Ramos (cell line): Measurements from ENCODE around the gene DHDH.
"Not testable (repeated sequence)": the region's sequence is repeated elsewhere in the genome, so short reads cannot be mapped to it uniquely, and the experiment has no call there.

Experiments used
- in situ Hi-C: fragments of 300-500 bp; cut with MboI; formaldehyde crosslinking; loops from one replicate; pipeline ENCODE4 v1.14.3; 2022; ENCODE audit warnings: low sequenced_read_pairs; ENCODE audit not compliant: unreplicated experiment

Gene DHDH

DNA sequence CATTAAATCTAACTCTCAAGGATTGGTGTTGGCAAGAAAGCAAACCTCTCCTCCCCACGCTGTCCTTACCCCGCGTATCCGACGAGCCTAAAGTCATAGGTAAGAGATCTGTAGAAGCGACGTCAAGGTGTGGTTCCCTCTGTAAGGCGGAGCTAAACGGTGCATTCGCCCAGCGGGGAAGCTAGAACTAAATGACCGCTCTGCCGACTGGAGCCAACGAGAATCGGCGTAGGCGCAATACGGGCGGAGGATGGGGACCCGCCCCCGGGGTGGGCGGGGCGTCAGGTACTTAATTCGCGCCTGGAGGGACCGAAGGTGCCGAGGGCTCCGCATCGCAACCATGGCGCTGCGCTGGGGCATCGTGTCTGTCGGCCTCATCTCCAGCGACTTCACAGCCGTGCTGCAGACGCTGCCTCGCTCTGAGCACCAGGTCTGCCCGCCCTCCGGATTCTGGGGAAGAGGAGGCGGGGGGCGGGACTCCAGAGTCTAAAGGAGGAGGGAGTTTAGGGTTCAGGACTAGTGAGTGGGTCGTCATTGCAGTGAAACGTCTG is at the start of gene DHDH:
Gene DHDH (plus strand): TSS at position 318 of the 551 bp plus-strand sequence. CDS start 23 bp downstream, at position 341.
- in situ Hi-C loops = no loop called here

DNA sequence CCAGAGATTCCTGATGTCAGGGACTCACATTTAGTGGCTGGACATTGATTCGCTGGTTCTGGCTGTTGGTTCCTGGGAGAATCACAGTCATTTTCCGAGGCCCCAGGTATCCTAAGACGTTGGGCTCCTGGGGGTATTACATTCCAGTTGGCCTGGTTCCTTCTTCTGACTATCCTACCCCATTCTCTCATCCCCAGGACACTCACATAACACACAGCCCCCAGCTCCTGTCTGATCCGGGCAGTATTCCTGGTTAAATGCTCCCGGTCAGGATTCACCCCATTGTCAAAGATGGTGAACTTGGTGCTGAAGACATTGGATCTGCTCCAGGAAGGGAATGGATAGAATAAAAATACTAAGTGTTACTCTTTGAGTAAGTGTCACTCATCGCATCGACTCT is 49.8 kb upstream of the DHDH start:
- in situ Hi-C loops = no loop called here

DNA sequence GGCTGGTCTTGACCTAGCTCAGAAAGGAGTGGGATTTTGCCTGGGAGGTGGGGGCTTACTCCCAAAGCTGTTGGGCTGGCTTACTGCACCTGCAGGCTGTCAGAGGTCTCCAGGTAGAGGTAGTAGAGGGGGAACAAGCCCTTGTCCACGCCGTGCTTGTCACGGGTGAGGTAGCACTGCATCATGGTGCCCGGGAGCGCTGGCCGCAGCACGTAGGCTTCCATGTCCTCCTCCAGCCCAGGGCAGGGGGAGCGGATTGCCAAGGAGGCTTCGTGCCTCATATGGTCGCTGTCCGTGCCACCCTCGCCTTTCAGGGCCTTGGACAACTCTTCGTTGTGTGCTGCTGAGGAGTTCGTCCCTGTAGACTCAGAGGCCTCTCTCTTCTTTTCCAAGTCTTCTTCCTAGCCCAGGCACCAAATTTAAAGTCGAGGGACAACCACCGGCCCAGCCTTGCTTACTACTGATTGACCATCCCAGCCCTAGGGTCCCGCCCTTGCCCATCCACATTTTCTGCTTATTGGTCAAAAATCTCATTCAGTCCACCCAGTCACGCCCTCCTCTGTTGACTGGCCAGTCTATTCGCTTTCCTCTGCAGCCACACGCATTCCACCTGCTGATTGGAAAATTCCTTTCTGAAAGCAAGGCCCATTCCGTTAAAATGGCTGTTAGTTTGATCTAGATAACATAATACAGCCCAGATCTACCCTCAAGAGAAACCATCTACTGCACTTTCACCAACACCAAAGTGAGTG is 45.5 kb upstream of the DHDH start:
- in situ Hi-C loops = no loop called here

DNA sequence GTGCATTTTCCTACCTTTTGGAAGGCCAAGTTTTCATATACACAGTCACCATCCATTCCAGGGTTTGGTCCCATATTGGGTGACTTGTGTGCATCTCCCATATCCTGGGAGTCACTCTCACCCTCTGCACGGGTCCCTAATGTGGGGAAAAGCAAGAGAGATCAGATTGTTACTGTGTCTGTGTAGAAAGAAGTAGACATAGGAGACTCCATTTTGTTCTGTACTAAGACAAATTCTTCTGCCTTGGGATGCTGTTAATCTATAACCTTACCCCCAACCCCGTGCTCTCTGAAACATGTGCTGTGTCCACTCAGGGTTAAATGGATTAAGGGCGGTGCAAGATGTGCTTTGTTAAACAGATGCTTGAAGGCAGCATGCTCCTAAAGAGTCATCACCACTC is 44.0 kb upstream of the DHDH start:
- in situ Hi-C loops = not testable (repeated sequence)

DNA sequence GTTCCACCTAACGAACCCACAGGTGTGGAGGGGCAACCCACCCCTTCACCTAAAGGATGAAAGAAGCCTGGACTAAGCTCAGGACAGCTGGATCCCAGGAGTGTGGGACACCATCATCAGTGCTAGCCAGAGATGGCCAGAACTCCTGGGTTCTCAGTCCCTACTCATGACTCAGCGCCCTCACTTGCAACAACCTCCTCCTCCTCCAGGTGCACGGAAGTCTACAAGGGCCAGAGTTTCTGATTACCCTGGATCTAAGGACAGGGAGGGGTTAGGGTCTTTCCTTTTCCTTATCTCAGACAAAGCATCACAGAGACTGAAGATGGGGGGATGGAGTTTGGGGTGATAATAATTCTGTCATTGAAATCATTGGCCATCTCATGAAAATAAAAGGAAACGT is 42.9 kb upstream of the DHDH start:
- in situ Hi-C loops = no loop called here

DNA sequence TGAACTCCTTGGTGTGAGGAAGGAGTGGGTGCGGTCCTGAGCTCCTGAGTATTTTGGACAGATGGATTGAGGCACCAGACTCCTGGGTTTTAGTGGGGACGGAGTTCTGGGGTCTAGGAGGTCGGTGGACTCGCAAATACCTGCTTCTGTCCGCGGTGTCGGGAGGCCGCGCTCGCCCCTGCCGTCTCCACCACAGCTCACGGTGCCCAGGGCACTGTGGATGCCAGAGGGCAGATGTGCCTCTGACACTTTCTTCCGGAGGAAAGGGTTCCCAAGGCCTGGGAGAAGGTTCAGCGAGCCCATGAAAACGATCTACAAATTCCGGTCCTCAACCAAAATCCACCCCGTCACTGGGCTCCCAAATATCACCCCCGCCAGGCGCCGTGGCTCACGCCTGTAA is 38.3 kb upstream of the DHDH start:
- in situ Hi-C loops = no loop called here

DNA sequence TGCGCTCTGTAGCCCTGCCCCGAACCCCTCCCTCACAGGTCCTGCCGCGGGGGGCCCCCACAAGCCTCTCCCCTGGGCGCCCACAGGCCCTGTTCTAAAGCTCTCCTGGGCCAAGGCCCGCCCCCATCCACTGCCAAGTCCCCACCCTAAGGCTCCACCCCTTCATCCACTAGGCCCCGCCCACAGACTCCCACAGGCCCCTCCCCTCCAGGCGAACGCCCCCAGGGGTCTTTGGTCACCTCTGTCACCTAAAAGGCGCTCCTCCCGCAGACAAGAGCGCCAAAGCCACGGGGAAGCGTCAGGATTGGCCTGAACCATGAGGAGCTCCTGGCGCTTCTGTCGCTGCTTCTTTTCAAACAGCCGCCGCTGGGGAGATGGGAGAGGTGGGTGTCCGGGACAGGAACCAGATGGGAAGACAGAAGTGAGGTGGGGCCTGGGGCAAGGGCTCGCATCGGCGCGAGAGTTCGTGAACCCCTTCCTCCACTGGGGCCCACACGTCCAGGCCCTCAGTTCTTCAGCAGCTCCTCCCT is 37.2 kb upstream of the DHDH start:
- in situ Hi-C loops = no loop called here

DNA sequence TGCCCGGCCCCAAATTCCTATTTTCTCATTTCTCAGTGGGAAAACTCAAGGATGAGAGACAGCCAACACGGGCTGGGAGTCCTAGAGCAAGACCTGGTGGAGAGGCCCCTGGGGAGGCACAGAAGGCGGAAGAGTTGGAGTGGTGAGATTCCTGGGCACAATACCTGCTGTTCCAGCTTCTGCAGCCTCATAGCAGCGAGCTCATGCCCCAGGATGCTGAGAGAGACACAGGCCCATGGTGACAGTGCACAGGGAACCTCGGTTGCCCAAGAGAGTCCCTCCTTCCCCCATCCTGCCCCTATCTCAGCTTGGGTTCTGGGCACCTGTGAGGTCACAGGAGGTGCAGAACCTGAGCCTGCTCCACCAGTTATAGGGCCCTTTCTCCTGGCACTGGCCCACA is 36.3 kb upstream of the DHDH start:
- in situ Hi-C loops = no loop called here

DNA sequence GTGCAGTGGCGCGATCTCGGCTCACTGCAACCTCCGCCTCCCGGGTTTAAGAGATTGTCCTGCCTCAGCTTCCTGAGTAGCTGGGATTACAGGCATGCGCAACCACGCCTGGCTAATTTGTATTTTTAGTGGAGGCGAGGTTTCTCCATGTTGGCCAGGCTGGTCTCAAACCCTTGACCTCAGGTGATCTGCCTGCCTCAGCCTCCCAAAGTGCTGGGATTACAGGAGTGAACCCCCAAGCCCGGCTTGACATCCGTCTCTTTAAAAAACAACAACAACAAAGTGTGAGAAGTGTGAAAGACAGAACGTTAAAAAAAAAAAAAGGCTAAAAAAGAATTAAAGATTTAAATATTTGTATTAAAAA is 34.1 kb upstream of the DHDH start:
- in situ Hi-C loops = not testable (repeated sequence)

DNA sequence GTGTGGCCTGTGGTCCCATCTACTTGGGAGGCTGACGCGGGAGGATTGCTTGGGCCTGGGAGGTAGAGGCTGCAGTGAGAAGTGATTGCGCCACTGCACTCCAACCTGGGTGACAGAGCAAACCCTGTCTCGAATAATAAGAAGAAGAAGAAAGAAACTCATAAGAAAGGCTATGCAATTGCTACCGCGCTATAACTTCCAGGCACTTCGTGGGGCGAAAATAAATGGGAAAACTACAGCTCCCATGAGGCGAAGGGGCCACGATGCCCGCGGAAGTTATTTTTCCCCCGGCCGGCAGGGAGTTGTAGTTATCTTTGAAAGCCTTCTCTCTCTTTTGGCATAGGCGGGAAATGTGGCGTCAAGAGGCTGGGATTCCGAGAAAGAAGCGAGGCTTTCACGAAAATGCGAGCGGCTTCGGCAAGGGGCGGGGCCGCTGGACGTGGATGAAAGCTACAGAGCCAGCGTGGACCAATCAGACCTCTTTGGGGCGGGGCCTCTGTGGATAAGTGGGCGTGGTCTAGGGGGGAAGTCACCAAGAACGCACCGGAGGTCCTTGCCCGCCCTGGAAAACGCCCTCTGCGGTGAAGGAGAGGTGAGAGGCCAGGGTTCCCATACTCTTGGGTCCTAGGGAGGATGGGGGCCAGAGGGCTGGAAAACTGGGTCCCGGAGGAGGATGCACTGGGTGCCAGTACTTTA is 33.6 kb upstream of the DHDH start, which contains the start of gene NUCB1:
Gene NUCB1 (plus strand): TSS at position 532 of the 696 bp plus-strand sequence. CDS start 485 bp downstream, outside the sequence.
- in situ Hi-C loops = no loop called here

DNA sequence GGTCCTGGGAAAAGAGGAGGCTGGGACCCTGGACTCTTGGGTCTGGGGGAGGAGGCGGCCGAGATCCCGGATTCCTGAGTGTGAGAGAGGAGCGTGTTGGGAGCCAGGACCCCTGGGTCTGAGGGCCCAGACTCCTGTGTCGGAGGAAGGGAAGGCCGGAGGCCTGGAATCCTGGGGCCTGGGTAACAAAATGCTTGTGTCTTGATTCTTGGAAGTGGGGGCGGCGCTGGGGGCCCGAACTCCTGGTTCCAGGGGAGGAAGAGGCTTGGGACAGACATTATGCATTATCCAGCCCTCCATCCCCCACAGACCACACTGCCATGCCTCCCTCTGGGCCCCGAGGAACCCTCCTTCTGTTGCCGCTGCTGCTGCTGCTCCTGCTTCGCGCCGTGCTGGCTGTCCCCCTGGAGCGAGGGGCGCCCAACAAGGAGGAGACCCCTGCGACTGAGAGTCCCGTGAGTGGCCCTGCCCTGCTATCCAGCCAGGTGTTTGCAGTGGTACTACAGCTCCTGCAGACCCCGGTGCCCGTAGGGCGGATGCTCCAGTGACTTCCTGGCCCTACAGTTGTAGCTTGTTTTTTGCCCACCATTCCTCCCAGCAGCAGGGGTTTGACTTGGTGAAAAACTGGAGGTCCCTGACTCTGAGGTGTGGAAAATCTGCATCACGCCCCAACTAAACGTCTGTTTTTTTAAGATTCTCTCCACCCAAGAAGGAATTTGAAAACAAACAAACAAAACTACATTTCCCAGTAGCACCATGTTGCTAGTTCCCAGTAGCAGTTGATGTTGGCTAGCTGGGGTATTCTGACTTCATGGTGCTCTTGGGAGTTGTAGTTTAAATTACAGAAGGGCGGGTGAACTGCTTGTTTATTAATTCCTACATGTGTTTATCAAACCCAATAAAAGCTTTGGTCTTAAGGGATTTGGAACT is 32.8 kb upstream of the DHDH start:
- in situ Hi-C loops = no loop called here

DNA sequence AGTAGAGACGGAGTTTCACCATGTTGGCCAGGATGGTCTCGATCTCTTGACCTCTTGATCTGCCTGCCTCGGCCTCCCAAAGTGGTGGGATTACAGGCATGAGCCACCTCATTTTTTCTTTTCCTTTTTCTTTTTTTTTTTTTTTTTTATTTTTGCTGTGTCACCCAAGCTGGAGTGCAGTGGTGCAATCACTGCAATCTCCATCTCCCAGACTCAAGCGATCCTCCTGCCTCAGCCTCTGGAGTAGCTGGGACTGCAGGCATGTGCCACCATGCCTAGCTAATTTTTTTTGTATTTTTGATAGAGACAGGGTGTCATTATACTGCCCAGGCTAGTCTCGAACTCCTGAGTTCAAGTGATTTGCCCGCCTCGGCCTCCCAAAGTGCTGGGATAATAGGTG is 31.2 kb upstream of the DHDH start:
- in situ Hi-C loops = not testable (repeated sequence)

DNA sequence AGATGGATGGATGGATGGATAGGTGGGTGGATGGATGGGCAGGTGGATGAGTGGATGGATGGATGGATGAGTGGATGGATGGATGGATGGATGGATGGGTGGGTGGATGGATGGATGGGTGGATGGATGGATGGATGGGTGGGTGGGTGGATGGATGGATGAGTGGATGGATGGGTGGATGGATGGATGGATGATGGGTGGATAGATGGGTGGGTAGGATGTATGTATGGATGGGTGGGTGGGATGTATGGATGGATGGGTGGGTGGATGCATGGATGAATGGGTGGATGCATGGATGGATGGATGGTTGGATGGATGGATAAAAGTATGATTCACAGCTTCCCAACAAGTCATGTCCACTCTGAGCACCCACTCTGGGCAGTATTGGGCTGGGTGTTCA is 29.7 kb upstream of the DHDH start:
- in situ Hi-C loops = not testable (repeated sequence)

DNA sequence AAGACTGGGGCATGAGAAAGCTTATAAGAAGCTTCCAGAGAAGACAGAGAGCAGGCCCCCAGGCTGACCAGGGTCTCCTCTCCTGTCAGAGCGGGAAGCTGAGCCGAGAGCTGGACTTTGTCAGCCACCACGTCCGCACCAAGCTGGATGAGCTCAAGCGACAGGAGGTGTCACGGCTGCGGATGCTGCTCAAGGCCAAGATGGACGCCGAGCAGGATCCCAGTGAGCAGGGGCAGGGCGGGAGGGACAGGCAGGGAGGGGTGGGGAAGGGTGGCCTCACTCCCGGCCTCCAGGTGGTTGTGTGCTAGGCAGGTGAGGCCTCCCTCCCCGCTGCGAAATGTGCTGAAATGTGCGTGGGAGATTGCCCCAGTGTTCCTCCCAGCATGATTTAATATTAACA is 27.8 kb upstream of the DHDH start:
- in situ Hi-C loops = no loop called here

DNA sequence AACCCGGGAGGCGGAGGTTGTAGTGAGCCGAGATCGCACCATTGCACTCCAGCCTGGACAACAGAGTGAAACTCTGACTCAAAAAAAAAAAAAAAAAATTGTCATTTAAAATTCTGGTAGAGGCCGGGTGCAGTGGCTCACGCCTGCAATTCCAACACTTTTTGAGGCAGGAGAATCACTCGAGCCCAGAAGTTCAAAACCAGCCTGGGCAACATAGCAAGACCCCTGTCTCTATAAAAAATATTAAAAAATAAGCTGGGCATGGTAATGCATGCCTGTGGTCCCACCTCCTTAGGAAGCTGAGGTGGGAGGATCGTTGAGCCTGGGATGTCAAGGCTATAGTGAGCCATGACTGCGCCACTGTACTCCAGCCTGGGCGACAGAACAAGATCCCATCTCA is 27.2 kb upstream of the DHDH start:
- in situ Hi-C loops = no loop called here

DNA sequence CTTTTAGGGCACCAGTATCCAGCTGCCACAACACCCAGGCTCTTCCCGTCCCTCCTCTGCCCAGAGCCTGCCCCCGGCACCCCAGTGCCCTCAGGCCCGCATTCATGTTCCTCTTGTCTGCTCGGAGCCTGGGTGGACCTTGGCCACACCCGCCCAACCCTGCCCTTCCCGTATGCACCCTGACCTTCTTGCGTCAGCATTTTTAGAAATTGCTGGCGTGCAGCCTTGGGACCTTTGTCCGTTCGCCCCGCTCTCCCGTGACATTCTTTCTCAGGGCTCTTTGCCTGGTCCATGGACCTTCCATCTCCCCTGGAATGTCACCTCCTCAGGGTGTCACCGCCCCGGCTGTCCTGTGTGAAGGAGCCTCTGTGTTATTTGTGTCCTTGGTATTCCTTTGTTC is 25.8 kb upstream of the DHDH start:
- in situ Hi-C loops = no loop called here

DNA sequence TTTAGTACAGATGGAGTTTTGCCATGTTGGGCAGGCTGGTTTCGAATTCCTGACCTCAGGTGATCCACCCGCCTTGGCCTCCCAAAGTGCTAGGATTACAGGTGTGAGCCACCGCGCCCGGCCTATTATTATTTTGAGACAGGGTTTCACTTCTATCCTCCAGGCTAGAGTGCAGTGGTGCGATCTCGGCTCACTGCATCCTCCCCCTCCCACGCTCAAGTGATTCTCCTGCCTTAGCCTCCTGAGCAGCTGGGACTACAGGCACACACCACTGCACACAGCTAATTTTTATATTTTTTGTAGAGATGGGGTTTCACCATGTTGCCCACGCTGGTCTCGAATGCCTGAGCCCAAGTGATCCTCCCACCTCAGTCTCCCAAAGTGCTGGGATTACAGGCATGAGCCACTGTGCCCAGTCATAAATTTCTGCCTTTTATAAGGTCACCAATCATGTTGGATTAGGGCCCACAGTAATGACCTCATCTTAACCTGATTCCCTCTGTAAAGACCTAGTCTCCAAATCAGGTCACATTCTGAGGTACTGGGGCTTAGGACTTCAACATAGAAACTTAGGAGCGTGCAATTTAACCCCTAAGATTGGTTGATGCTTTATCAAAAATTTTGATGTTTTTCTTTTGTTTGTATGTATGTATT is 23.9 kb upstream of the DHDH start:
- in situ Hi-C loops = not testable (repeated sequence)

DNA sequence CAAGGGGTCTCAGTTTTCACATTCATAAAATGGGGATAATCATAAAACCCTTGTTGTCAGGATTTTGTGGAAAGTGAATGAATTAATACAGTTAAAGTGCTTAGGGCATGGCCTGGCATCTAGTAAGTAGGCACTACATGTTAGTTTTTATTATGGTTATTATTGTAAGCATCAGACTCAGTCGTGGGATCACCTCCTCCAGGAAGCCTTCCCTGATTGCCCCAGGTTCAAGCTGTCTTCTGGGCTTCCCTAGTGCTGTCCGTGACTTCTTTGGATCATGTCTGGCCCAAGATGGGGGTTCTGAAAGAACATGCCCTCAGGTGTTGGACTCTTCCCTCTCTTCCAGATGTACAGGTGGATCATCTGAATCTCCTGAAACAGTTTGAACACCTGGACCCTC is 22.7 kb upstream of the DHDH start:
- in situ Hi-C loops = no loop called here

DNA sequence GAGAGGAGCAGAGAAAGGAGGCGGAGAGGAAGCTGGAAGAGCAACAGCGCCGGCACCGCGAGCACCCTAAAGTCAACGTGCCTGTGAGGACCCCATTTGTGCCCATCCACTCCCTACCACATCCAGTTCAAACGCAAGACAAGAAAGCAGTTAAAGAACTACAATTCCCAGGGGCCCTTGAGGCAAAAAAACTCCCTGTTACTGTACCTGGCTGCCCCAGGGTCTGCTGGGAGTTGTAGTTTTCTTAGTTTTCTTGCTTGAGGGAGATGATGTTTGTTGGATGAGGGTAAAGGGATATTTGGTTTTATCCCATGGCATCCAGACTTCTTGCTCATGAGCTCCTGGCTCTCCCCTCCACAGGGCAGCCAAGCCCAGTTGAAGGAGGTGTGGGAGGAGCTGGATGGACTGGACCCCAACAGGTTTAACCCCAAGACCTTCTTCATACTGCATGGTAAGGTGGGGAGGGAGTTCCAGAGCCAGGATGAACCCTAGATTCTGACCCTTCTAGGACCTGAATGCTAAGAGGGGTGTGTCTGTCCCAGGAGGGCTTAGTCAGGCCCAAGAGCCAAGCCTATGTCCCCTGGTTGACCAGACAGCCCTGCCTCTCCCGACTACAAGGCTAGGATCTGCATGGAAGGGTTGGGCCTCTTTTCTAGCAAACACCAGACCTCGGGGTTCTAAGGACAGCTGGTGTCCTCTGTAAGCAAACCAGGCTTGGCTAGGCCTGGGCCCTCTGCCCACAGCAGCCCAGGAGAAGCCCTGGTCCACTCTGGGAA is 20.2 kb upstream of the DHDH start:
- in situ Hi-C loops = no loop called here
